ENCODE data around the gene BRD1. TPM values are rescaled to one million over a fixed set of nuclear protein-coding genes. Genes with fewer than 3 reads are reported as not detected.

BRD1 gene
- total RNA-seq, 1 experiment from 2014 or later: 19.1 TPM

DNA sequence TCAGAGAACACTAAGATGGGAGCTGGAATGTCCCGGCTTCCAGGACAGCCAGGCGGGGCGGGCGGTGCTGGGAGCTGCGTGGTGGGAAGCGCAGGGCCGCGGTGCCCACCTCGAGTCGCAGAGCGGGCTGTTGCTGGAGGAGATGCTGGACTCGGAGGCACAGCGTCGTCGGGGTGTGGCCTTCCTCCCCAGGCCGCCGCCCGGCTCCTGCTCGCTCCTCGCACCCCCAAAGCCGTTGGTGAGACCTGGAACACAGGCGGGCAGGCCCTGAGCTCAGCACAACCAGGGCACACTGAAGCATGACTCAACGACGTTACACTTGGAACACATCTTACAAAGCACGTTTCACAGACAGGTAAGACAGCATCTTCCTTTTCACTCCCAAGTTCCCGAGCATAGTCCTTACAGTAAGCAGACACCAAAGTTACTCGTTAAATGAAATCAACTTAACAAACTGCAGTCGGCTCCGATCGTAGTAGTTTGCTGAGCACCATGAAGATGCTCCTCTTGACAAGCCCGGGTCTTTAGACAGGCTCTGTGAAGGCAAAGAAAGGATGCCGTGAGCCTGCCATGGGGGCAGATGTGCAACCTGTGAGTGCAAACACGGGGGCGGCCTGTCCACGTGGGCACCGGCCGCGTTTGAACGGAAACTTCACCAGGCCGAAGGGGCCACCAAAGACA is 50.0 kb downstream of the BRD1 start:
- Histone ChIP-seq H3K27me3 (ENCODE audit: low read length) (no peaks in the 10 kb centered on the region), H2AFZ (ENCODE audit: low read length) (no peak overlapping the region), H3K9me3 (ENCODE audit: low read length) (no peaks in the 10 kb centered on the region), H3K27ac (ENCODE audit: low read length) (no peak overlapping the region), H3K9me2 (replicated peaks; ENCODE audit: low read length) (no peaks in the 10 kb centered on the region), H3K4me3 (ENCODE audit: low read length) (no peak overlapping the region), H3F3A (ENCODE audit: low read length, unreplicated experiment) (no peaks in the 10 kb centered on the region), H3K4me2 (ENCODE audit: low read length) (no peak overlapping the region), H3K9ac (ENCODE audit: low read length) (no peak overlapping the region), H3K36me3 (ENCODE audit: low read depth, low read length) (peaks cover 7% of the 10 kb centered on the region; the same call in 1 of the 2 replicates), H3K79me2 (ENCODE audit: low read length) (0 out of 2 replicates have a peak, but pooled peaks cover 7% of the 10 kb centered on the region), H4K20me1 (ENCODE audit: low read length) (no peaks in the 10 kb centered on the region), H3K4me1 (ENCODE audit: insufficient read depth, low read length) (no peaks in the 10 kb centered on the region)
- DNase-seq (no peak), ATAC-seq (no peak)
- no TSS peak for BruUV-seq (replicated peaks)
- POLR2A ChIA-PET (ENCODE audit: unreplicated experiment): no interaction called here
- intact Hi-C loops (cut with micrococcal nuclease): no loop called here
- CTCF ChIA-PET: no interaction called here
- TF ChIP-seq, protein P1, sequence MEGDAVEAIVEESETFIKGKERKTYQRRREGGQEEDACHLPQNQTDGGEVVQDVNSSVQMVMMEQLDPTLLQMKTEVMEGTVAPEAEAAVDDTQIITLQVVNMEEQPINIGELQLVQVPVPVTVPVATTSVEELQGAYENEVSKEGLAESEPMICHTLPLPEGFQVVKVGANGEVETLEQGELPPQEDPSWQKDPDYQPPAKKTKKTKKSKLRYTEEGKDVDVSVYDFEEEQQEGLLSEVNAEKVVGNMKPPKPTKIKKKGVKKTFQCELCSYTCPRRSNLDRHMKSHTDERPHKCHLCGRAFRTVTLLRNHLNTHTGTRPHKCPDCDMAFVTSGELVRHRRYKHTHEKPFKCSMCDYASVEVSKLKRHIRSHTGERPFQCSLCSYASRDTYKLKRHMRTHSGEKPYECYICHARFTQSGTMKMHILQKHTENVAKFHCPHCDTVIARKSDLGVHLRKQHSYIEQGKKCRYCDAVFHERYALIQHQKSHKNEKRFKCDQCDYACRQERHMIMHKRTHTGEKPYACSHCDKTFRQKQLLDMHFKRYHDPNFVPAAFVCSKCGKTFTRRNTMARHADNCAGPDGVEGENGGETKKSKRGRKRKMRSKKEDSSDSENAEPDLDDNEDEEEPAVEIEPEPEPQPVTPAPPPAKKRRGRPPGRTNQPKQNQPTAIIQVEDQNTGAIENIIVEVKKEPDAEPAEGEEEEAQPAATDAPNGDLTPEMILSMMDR (conservative IDR thresholded peaks at IDR 0.05; ENCODE audit: low read depth, low read length): no peak
- TF ChIP-seq EZH2phosphoT487 (IDR thresholded peaks at IDR 0.05; ENCODE audit: borderline replicate concordance, low read length) (no peak), EZH2 (IDR thresholded peaks at IDR 0.05; ENCODE audit: low read length, unreplicated experiment) (no peak)

DNA sequence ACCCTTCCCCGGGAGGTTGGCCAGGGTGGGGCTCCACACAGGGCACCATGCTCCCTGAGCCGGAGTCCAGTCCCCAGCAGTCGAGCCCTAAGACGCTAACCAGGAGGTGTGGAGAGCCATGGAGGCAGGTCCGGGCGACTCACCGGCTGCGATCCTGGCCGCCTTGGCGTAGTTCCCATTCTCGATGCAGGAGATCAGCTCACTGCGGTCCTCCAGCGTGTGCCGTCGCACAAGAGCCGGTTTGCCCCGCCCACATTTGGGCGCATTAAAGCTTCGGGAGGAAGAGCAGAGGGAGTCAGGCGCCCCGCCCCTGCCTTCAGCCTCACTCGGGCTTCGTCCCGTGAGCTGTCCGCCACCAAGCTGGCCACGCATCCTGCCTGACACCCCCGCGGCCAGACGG is 50.8 kb downstream of the BRD1 start:
- BruUV-seq (replicated peaks): no TSS peak
- TF ChIP-seq EZH2phosphoT487 (IDR thresholded peaks at IDR 0.05; ENCODE audit: borderline replicate concordance, low read length): no peak
- TF ChIP-seq EZH2 (IDR thresholded peaks at IDR 0.05; ENCODE audit: low read length, unreplicated experiment): no peak
- TF ChIP-seq, protein P1 (conservative IDR thresholded peaks at IDR 0.05; ENCODE audit: low read depth, low read length): no peak
- H3K4me1 ChIP-seq (ENCODE audit: insufficient read depth, low read length): no peaks in the 10 kb centered on the region
- H3K4me3 ChIP-seq (ENCODE audit: low read length): no peak overlapping the region
- no peaks in the 10 kb centered on the region for H3K27me3 ChIP-seq (ENCODE audit: low read length)
- H4K20me1 ChIP-seq (ENCODE audit: low read length): no peaks in the 10 kb centered on the region
- no peaks in the 10 kb centered on the region for H3F3A ChIP-seq (ENCODE audit: low read length, unreplicated experiment)
- peaks cover 7% of the 10 kb centered on the region; the same call in 1 of the 2 replicates for H3K36me3 ChIP-seq (ENCODE audit: low read depth, low read length)
- H3K9ac ChIP-seq (ENCODE audit: low read length): no peak overlapping the region
- H3K79me2 ChIP-seq (ENCODE audit: low read length): 0 out of 2 replicates have a peak, but pooled peaks cover 7% of the 10 kb centered on the region
- no peak overlapping the region for H2AFZ ChIP-seq (ENCODE audit: low read length)
- no peak overlapping the region for H3K4me2 ChIP-seq (ENCODE audit: low read length)
- H3K9me3 ChIP-seq (ENCODE audit: low read length): no peaks in the 10 kb centered on the region
- no peak overlapping the region for H3K27ac ChIP-seq (ENCODE audit: low read length)
- ChIA-PET CTCF (no interaction called here), POLR2A (ENCODE audit: unreplicated experiment) (no interaction called here)
- no peak for ATAC-seq
- intact Hi-C loops (cut with micrococcal nuclease): no loop called here
- no peak for DNase-seq
- no peaks in the 10 kb centered on the region for H3K9me2 ChIP-seq (replicated peaks; ENCODE audit: low read length)

DNA sequence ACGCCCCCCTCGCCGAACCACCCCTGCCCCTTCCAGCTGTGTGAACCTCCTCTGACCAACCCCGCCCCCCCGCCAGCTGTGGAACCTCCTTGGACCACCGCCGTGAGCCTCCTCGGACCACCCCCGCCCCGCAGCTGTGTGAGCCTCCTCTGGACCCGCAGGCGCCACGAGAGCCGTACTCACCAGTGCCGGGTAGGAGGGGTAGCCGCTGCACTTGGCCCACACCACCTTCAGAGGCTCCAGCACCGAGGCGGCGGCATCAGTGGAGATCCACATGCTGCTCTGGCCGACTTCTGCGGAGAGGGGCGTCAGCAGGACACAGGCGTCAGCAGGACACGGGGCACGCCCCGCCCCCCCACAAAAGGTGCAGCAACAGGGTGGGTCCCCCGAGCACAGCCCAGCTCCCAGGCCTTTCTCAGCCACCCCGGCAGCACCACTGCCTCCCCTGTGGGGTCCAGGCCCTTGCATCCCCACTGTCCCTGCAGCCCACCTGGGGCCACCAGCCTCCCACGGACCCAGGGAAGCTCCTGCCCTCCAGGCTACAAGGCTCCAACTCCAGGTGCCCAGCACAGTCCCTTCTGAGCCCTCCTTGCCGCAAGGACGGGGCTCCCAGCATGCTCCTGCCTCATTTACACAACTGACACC is 51.7 kb downstream of the BRD1 start:
- Histone ChIP-seq H3K79me2 (ENCODE audit: low read length) (0 out of 2 replicates have a peak, but pooled peaks cover 7% of the 10 kb centered on the region), H3K4me3 (ENCODE audit: low read length) (no peak overlapping the region), H3K9ac (ENCODE audit: low read length) (no peak overlapping the region), H4K20me1 (ENCODE audit: low read length) (no peaks in the 10 kb centered on the region), H3K36me3 (ENCODE audit: low read depth, low read length) (peaks cover 7% of the 10 kb centered on the region; the same call in 1 of the 2 replicates), H3K9me2 (replicated peaks; ENCODE audit: low read length) (no peaks in the 10 kb centered on the region), H2AFZ (ENCODE audit: low read length) (no peak overlapping the region), H3K27ac (ENCODE audit: low read length) (no peak overlapping the region), H3K4me2 (ENCODE audit: low read length) (no peak overlapping the region), H3K9me3 (ENCODE audit: low read length) (no peaks in the 10 kb centered on the region), H3K27me3 (ENCODE audit: low read length) (no peaks in the 10 kb centered on the region), H3K4me1 (ENCODE audit: insufficient read depth, low read length) (no peaks in the 10 kb centered on the region), H3F3A (ENCODE audit: low read length, unreplicated experiment) (no peaks in the 10 kb centered on the region)
- no peak for TF ChIP-seq EZH2 (IDR thresholded peaks at IDR 0.05; ENCODE audit: low read length, unreplicated experiment)
- TF ChIP-seq, protein P1 (conservative IDR thresholded peaks at IDR 0.05; ENCODE audit: low read depth, low read length): no peak
- no peak for TF ChIP-seq EZH2phosphoT487 (IDR thresholded peaks at IDR 0.05; ENCODE audit: borderline replicate concordance, low read length)
- POLR2A ChIA-PET (ENCODE audit: unreplicated experiment): no interaction called here
- no TSS peak for BruUV-seq (replicated peaks)
- intact Hi-C loops (cut with micrococcal nuclease): no loop called here
- CTCF ChIA-PET: no interaction called here
- DNase-seq (no peak), ATAC-seq (no peak)
